Activated CD8-positive, alpha-beta memory T cell treated with anti-CD3 and anti-CD28 coated beads, Interleukin-2, amount 50 U/mL, for 4 hours (primary cell): ENCODE results near the gene L3MBTL4.

Experiments
- DNase-seq: peaks from one replicate; pipeline ENCODE4 v3.0.0-alpha.2; 2020

Gene L3MBTL4

GRCh38 chr18:5944448-5944847, 470.3 kb downstream of the L3MBTL4 start:
- DNase-seq = no peak

- DNase-seq = no peak
Observed at GRCh38 chr18:5943514-5943913, 471.2 kb downstream of the L3MBTL4 start.

GRCh38 chr18:5942591-5942990, 472.1 kb downstream of the L3MBTL4 start:
- no peak for DNase-seq

GRCh38 chr18:5941890-5942289, 472.8 kb downstream of the L3MBTL4 start:
- DNase-seq = no peak

GRCh38 chr18:5939801-5940667, 474.7 kb downstream of the L3MBTL4 start:
- DNase-seq = no peak

GRCh38 chr18:5937795-5938194, 476.9 kb downstream of the L3MBTL4 start:
- DNase-seq = no peak

GRCh38 chr18:5937121-5937520, 477.6 kb downstream of the L3MBTL4 start:
- DNase-seq = no peak

GRCh38 chr18:5930789-5931188, 483.9 kb downstream of the L3MBTL4 start:
- DNase-seq = no peak

- no peak for DNase-seq
Observed at GRCh38 chr18:5918205-5918858, 496.4 kb downstream of the L3MBTL4 start.

GRCh38 chr18:5914951-5915350, 499.8 kb downstream of the L3MBTL4 start:
- DNase-seq = no peak

- DNase-seq = no peak
Observed at GRCh38 chr18:5914016-5914415, 500.7 kb downstream of the L3MBTL4 start.

GRCh38 chr18:5912566-5912965, 502.1 kb downstream of the L3MBTL4 start:
- no peak for DNase-seq

GRCh38 chr18:5909125-5909524, 505.6 kb downstream of the L3MBTL4 start:
- no peak for DNase-seq
